Urinary bladder (tissue), 2 donors: ENCODE measurements around the gene DAB2. TPM values are rescaled to one million over a fixed set of nuclear protein-coding genes. Genes with fewer than 3 reads are reported as not detected.

Experiments used
- polyA plus RNA-seq: library from polyadenylated mRNA; stranded (reverse); fragments of 200-250 nt; gene quantifications from one replicate; pipeline ENCODE4 v1.2.3, GENCODE V29; 2013
- total RNA-seq: library from RNA; depleted of rRNA; stranded (reverse); fragments of >200 nt; gene quantifications from one replicate; pipeline ENCODE4 v1.2.3, GENCODE V29; 2014
- donor health status: healthy.

Gene DAB2
- total and polyA plus RNA-seq, 2 donors, result 21.4 to 167 TPM

Other genes with a start within 250 kb of the DAB2 start
- gene FYB1, start 205.4 kb downstream of the DAB2 start, total RNA-seq, result 10.9 TPM
- gene FYB1, start 205.4 kb downstream of the DAB2 start, polyA plus RNA-seq, result 2.9 TPM
- gene C9, start 60.5 kb downstream of the DAB2 start, total RNA-seq, result not detected
- 0.47 TPM for gene C9, start 60.5 kb downstream of the DAB2 start, polyA plus RNA-seq